HEK293 (cell line): ENCODE data around the gene LILRB3.

ENCODE experiments used
- CTCF ChIP-seq: fragments of 450-650 bp; formaldehyde crosslinking; IDR thresholded peaks from 2 replicates; pipeline ENCODE4 v1.5.1; 2016; ENCODE audit warnings: missing biosample characterization, missing genetic modification characterization
- GLIS1 ChIP-seq: fragments of 450-650 bp; formaldehyde crosslinking; IDR thresholded peaks from 2 replicates; pipeline ENCODE4 v1.5.1; 2016; ENCODE audit warnings: missing biosample characterization, missing genetic modification characterization
- SETDB1 ChIP-seq: IDR thresholded peaks from one replicate; pipeline ENCODE4 v1.6.1; 2017; ENCODE audit warnings: mild to moderate bottlenecking, low read length, moderate library complexity, mixed read lengths; ENCODE audit not compliant: insufficient read length
- ZNF114 ChIP-seq: fragments of 450-650 bp; formaldehyde crosslinking; IDR thresholded peaks from 2 replicates; pipeline ENCODE4 v1.5.0; 2017; ENCODE audit warnings: missing biosample characterization, missing genetic modification characterization
- TF ChIP-seq, protein P1 (sequence below): fragments of 450-650 bp; formaldehyde crosslinking; IDR thresholded peaks from 2 replicates; pipeline ENCODE4 v1.5.1; 2016; ENCODE audit warnings: missing biosample characterization, missing genetic modification characterization

GRCh38 chr19:54231077-54231931, 8.5 kb upstream of the LILRB3 start:
- TF ChIP-seq ZNF114 (tag by site-specific recombination) (no peak), SETDB1 (no peak), GLIS1 (tag by site-specific recombination) (peak; percentile 14; the same call in 1 of the 2 replicates), CTCF (tag by site-specific recombination) (peak; percentile 95)
- TF ChIP-seq, protein P1, sequence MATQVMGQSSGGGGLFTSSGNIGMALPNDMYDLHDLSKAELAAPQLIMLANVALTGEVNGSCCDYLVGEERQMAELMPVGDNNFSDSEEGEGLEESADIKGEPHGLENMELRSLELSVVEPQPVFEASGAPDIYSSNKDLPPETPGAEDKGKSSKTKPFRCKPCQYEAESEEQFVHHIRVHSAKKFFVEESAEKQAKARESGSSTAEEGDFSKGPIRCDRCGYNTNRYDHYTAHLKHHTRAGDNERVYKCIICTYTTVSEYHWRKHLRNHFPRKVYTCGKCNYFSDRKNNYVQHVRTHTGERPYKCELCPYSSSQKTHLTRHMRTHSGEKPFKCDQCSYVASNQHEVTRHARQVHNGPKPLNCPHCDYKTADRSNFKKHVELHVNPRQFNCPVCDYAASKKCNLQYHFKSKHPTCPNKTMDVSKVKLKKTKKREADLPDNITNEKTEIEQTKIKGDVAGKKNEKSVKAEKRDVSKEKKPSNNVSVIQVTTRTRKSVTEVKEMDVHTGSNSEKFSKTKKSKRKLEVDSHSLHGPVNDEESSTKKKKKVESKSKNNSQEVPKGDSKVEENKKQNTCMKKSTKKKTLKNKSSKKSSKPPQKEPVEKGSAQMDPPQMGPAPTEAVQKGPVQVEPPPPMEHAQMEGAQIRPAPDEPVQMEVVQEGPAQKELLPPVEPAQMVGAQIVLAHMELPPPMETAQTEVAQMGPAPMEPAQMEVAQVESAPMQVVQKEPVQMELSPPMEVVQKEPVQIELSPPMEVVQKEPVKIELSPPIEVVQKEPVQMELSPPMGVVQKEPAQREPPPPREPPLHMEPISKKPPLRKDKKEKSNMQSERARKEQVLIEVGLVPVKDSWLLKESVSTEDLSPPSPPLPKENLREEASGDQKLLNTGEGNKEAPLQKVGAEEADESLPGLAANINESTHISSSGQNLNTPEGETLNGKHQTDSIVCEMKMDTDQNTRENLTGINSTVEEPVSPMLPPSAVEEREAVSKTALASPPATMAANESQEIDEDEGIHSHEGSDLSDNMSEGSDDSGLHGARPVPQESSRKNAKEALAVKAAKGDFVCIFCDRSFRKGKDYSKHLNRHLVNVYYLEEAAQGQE (tag by site-specific recombination), result no peak
